ENCODE measurements around the gene NUP107.
"Not testable (repeated sequence)": the region's sequence is repeated elsewhere in the genome, so short reads cannot be mapped to it uniquely, and the experiment has no call there.

NUP107 gene

DNA sequence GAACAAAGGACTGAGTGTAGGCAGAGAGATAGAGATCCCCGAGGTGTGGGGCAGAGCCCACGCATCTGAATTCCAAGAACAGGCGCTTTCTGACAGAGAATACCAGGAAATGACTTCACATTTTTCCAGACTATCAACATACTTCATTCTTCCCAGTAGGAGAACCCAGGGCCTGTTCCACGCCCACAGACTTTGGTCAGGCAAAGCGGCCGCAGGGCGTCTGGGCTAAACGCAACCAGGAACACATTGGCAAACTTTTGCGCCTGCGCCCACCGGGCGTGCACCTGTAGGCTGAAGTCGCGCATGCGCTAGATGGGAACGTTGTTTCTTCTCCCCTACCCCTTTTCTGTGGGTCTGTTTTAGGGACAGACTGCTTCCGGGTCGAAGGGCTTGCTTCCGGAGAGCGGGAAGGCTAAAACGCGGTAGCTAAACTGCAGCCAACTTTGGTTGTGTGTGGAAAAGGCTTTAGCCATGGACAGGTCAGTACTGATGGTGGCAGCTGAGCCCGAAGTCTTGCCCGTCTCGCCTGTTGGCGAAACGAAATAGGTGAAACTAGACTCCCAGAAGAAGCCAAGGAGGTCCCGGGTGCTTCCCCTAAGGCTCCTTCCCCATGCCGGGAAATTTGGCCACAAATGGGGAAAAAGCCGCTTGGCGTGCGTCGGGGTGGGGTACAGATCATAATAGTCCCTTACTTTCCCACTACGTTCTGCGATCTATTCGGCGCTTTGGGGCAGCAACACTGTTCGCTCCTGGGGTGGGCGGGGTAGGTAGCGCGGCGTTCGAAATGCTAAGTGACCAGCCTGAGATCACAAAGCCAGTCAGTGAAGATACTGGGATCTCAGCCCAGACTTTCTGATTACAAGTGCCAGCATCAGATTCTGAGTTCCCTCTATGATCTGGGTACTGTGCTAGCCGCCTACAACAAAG is at the start of gene NUP107:
TSS of gene NUP107 (plus strand) at position 384 of the 927 bp plus-strand sequence. CDS start at position 472, 88 bp downstream.
- peak; percentile 97 for DNase-seq

DNA sequence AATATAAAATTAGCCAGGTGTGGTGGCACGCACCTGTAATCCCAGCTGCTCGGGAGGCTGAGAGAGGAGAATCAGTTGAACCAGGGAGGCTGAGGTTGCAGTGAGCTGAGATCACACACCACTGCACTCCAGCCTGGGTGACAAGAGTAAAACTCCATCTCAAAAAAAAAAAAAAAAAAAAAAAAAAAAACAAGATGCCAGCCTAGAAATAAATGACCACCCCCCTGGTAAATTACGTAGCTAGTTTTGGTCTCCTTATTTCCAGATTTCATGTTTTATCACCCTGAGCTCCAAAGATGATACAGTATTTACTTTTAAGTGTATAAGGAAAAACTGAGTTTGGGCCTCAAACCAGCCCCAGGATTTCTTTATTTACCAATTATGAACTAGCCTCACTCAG is 49.3 kb upstream of the NUP107 start:
- DNase-seq, result not testable (repeated sequence)

DNA sequence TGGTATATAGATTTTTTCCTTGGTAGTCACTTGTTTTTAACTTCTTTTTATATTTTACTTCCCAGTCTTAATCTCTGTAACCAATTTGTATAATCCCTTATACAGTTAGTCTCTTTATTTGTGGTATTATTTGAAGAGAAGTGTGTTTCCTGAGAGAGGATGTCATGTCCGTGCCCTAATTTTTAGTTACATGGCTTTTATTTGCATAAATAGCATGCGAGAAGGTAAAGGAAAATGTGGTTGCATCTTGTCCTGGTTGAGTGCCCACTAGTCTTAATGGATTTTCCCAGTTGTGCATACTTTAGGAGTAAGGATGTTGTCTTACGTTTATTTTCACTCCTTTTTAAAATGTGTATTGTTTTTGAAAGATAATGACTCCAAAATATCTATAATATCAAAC is 48.6 kb upstream of the NUP107 start:
- no peak for DNase-seq

DNA sequence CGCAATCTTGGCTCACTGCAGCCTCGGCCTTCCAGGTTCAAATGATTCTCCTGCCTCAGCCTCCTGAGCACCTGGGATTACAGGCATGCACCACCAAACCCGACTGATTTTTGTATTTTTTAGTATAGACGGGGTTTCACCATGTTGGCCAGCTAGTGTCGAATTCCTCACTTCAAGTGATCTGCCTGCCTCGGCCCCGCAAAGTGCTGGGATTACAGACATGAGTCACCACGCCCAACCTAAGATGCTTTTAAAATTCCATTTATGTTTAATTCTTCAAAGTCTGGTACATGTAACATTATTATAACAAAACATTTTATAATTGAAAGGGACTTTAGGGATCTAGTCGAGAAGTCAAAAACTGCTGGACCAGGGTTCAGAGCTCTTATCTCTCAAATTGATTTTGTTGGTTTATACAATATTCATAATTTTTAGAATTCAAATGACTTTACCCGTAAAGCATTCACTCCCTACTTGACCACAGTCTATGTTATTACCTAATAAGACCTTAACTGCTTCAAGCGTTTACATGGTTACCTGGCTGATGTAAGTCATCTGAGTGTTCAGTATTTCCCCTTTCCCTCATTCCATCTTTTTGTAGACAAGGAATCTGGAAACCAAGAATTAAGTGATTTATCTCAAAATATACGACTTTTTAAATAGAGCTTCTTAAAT is 47.9 kb upstream of the NUP107 start:
- no peak for DNase-seq

DNA sequence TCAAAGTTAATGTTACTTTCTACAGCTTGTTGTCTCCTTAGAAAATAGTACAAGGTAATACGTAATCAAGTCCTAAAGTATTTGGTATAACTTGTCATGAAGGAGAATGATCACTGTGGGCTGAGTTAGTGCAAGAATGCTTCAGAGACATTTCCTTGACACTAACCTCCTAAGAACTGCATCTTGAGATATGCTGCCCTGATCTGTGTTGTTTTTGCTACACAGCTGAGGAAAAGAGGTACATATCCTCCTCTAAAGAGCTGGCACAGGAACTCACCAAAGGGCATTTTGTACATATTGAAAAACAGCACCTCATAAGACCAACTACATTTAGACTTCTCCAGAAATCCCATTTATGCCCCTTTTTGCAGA is 47.4 kb upstream of the NUP107 start:
- no peak for DNase-seq

DNA sequence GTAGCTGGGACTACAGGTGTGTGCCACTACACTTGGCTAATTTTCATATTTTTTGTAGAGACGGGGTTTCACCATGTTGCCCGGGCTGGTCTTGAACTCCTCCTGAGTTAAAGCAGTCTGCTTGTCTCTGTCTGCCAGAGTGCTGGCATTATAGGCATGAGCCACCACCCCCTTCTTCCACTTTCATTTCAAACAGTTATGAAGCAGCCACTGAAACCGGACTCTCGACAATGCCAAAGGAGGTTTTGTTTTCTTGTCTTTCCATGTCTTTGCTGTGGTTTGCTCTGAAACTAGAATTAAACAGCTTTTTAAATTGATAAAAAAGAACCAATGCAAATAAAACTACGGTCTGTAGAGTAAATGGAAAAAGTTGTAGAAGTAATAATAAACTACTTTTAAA is 45.6 kb upstream of the NUP107 start:
- peak; percentile 35 for DNase-seq

DNA sequence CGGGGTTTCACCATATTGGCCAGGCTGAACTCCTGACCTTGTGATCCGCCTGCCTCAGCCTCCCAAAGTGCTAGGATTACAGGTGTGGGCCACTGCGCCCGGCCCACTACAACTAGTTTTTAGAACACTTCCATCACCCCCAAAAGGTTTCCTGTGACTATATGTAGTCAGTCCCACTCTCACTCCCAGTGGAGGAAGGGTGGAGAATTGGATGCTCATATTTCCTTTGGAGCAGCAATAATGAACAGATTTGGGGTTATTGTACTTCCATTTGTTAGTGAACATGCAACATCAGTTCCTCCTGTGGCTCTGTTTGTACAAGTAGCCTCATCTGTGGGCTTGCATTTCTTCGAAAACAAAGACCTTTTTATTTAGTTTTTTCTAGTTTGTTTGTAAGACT is 40.3 kb upstream of the NUP107 start:
- DNase-seq, result no peak

DNA sequence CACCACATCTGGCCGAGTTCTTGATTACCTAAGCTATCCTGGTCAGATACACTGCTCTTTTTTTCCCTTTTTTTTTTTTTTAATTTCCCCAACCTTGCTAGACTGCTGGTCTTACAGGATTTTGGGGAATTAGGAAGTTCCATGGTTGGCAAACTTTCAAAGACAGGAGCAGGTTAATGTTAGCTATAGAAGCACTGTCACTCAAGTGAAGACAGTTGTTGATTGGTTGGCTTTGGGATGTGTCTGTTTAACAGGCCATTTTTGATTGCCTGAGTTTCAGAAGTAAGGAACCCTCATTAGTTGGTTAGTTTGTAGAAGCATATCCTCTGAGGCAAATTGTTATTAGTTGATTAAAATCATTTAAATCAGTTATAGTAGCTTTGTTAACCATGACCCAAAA is 39.3 kb upstream of the NUP107 start:
- DNase-seq, result no peak

DNA sequence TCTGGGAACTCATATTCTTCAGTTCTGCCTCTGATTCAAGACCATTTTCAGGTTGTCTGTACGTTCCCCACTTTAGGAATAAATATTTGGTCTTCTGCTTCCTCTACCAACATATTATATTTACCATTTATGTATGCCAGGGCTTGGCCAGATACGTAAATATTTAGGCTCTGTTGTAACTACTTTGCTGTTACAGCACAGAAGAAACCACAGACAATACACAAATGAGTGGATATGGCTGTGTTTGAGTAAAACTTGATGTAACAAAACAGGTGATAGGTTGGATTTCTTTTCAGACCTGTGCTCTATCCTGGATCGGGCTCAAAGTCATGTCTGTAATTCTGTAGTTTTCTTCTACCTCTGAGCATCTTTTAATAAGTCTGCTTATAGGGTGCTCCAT is 38.6 kb upstream of the NUP107 start:
- no peak for DNase-seq

DNA sequence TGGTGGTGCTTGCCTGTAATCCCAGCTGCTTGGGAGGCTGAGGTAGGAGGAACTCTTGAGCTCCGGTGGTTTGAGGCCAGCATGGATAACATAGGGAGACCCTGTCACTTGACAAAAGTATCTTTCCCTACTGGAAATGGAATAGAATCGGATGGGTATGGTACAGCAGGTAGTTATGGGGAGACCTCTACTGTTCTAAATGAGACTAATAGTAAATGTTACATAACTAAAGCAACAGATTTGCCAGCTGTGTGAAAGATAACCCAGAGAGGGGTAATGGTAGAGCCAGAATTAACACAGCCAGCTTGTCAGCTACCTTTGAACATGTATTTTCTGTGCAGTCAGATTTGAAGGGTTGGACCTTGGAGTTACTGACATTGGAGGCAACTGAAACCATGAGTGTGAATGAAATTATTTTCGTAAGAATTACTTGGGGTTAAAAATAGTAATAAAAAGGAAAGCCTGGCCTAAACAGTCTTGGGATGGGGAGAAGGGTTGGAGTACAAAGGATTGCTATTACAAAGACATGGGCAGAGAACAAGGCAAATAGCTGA is 21.7 kb upstream of the NUP107 start:
- DNase-seq, result no peak

DNA sequence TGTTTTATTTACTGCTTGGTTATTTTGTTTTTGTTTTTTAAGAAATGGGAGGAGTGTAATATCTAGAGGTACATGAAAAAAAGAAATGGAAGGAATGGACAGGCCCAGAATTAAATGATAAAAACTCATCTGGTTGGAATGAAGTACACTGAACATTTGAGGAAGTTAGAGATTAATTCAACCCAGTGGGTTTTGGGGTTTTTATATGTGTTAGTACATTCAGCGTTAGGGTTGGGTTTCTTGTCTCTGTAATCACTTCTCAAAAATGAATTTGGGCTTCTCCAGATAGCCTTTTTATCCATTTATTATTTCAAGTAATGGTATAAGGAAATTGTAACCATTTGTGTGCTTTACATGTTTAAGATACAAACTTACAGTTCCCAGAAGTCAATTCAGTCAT is 19.5 kb upstream of the NUP107 start:
- DNase-seq, result no peak

DNA sequence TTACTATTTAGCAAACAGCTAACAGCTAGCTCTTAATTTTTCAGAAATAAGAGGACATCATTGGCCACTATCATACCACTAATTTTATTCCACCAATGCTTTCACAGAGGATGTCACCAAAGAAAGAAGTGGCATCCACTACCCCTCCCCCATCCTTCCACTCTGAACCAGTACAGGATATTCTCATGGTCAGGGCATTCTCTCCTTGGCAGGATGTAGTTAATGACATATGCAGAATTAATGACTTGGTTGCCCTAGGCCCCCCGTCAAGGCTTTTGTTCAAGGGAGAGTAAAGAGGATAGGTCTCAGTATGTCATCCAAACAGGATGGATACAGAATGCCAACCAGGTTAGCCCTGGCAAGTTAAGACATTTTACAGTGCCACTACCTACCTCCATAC is 18.9 kb upstream of the NUP107 start:
- no peak for DNase-seq

DNA sequence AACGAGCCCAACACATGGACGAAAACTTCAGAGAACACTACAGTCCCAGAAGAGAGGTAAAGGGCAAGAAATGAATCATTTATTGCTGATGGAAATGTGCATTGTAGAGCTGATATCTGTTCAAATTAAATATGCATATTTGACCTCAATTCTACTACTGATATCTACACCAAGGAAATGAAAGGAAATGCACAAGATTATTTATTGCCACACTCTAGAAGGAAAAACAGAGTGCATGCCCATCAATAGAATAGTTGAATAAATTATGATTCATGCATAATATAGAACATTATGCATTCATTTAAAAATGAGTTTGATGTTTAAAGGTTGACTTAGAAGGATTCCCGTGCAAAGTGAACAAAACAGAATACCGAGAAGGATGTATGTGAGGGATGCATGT is 15.6 kb upstream of the NUP107 start:
- no peak for DNase-seq

DNA sequence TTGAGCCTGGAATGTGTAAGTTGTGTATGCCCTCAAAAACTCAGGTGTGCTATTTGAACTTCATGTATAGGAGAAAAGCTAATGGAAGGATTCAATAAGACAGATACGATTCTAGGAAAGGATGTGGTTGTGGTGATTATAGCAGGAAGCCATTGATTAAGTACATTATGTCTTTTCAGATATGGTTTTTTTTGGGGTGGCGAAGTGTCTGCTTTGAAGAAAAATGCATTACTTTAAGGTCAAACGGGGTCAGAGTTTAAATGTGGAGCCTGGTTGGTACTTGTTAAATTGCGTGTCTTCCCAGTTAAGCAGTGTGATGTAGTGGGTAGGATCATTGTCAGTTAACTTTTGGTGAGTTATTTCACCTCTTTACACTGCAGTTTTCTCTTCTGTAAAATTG is 13.0 kb upstream of the NUP107 start:
- peak; percentile 60 for DNase-seq

DNA sequence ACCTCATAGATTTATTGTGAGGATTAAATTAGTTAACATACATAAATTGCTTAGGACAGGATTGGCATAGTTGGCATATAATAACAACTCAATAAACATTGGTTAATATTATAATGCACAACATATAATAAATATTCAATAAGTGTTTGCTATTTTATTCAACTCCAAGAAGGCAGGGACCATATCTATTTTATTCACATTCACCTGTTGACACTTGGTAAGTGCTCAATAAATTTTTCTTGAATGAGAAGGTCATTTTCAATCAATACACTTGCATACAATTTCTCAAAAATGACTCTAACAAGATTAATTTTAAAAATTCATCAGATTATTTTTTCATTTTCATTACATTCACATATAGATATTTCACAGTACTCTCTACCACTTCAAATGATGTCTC is 12.4 kb upstream of the NUP107 start:
- no peak for DNase-seq

DNA sequence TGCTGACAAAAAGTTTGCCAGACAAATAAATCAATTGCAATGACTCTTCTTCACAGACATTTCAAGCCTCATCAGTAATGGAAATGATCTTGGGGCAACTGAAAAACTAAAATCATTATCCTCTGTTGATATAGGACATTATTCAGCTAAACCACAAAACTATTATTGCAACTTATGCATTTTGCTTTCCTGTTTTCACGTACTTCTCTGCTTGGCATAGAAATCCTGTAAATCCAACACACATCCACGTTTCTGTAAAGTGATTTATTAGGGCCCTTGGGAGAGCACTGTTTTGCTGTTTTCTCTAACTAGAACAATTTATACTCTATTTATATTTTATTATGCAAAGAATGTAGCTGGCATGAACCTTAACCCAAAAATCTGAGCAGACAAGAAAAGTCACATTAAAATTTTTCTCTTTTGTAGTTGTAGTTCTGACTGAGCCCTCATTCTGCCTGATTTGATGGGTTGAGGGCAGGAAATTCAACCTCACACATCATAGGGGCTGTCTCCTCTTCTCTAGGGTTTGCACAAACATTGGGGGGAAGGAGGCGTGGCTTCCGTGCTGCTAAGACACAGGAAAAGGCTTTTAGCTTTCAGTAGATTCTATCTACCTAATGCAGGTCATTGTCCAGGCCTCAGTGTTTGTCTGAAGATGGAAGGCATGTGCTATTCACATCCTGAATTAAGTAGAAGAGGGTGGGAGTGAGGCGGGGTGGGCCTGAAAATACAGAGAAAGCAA is 11.5 kb upstream of the NUP107 start:
- peak; percentile 78 for DNase-seq

DNA sequence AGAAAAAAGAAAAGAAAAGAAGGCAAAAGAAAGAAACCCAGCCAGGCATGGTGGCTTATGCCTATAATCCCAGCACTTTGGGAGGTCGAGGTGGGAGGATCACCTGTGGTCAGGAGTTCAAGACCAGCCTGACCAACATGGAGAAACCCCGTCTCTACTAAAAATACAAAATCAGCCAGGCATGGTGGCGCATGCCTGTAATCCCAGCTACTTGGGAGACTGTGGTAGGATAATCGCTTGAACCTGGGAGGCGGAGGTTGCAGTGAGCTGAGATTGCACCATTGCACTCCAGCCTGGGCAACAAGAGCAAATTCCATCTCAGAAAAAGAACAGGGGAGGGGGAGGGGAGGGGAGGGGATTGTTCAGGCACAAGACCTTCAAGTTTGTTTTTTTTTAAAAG is 9.9 kb upstream of the NUP107 start:
- not testable (repeated sequence) for DNase-seq

DNA sequence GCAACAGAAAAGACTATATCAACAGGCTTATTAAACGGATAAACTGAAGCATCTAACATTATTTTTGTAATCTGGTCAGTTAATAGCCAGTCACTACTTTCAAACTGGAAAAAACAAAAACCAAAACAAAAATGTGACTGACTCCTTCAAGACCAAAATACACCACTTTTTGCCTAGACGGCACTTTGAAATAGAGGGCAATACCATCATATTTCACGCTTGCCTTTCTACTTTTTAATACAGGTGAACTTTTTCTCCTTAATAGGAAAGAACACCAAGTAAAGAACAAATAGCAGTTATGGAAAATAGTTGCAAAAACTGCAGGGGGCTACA is 550 bp upstream of the NUP107 start:
- peak; percentile 4 for DNase-seq

DNA sequence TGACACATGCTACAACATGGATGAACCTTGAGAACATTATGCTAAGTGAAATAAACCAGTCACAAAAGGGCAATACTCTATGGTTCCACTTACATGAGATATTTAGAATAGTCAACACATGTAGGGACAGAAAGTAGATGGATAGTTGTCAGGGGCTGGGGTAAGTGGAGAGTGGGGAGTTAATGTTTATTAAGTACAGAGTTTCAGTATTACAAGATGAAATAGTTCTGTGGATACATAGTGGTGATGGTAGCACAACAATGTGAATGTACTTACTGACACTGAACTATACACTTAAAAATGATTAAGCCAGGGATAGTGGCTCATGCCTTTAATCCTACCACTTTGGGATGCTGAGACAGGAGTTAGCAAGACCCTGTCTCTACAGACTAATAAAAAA is 8.7 kb downstream of the NUP107 start:
- DNase-seq, result no peak

DNA sequence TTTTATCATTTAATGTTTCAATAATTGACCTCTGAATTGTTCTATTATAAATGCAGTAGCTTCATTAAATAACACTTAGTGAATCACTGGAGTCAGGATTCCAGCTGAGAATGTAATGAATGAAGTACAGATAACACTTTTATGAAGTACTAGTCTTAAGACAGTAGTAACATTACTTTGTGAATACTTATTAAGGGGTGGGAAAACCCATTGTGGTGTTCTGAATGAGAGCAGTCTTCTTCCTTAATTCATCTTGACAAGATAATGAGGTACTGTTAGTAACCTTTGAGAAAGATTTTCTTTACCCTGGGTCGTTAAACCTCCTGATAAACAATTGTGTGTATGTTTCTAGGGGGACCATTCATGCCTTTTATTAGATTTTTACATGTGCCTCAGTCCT is 12.7 kb downstream of the NUP107 start:
- DNase-seq, result no peak

DNA sequence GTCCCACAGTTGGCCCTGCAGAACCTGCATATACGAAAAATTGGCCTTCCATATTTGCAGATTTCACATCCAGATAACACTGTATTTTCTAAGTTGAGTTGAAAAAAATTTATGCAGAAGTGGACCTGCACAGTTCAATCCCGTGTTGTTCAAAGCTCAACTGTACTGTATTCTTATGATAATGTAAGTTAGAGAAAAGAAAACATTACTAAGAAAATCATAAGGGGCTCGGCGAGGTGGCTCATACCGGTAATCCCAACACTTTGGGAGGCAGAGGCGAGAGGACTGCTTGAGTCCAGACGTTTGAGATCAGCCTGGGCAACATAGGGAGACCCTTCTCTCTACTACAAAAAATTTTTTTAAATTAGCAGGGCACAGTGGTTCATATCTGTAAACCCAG is 41.0 kb downstream of the NUP107 start:
- no peak for DNase-seq

DNA sequence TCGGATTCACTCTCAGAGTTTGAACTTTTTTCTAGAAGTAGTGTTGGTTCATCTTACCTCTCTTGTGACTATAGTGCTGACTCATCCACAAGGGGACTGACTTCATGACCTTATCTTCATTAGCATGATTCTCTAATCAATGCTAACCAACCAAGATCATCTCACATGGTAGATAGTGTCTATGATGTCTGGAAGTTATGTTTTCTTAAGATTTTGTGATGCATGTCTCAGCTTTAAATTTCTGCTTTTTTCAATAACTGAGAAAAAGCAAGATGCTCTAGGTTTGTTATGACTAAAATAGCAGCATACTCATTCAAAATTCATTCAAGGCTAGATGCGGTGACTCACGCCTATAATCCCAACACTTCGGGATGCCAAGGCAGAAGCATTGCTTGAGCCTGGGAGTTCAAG is 46.9 kb downstream of the NUP107 start:
- DNase-seq, result no peak

DNA sequence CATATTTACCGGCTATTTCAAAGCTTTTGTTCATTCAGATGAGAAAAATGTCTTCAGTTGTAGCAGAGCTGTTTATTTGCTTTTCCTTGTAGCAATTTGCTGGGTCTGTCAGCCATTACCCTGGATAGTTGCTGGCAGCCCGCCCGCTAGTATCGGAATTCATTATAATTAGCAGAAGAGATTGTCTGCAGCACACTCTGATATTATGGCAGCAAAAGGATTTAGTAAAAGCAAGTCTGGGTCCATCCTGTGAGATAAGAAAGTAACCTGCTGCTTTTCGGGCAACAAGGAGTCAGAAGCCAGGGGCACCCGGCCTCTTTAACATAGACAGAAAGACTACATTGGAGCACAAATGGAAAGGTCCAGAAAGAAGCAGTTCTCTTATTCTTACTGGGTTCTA is 53.1 kb downstream of the NUP107 start:
- no peak for DNase-seq

DNA sequence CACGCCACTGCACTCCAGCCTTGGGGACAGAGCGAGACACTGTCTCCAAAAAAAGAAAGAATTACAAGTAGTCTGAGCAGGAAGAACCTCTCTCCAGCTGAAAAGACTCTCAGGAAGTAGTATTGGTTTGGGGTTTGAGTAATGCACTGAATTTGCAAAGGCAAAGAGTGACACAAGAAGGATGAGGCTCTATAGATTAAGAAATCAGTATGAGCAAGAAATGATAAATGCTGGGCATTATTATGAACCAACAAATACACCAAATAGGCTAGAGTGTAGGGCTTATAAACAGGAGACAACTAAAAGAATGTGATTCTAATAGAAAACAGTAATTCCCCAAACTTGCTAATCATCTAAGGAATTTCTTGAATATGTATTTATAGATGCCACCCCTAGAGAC is 56.6 kb downstream of the NUP107 start:
- DNase-seq, result no peak
